Right forelimb (tissue), 1 donor: ENCODE data around the gene KCNG2.

Experiments
- DNase-seq: peaks from one replicate; pipeline ENCODE4 v3.0.0-alpha.2; 2018

KCNG2 gene

GRCh38 chr18:79823120-79823519 is 25.4 kb downstream of the KCNG2 start:
- no peak for DNase-seq

- DNase-seq: no peak
Observed at GRCh38 chr18:79825913-79826312, 28.2 kb downstream of the KCNG2 start.

GRCh38 chr18:79826966-79827365 is 29.2 kb downstream of the KCNG2 start:
- no peak for DNase-seq

- no peak for DNase-seq
Observed at GRCh38 chr18:79828258-79828657, 30.5 kb downstream of the KCNG2 start.

GRCh38 chr18:79829136-79829854 is 31.6 kb downstream of the KCNG2 start:
- DNase-seq: no peak

GRCh38 chr18:79832169-79832568 is 34.4 kb downstream of the KCNG2 start:
- no peak for DNase-seq

- DNase-seq: no peak
Observed at GRCh38 chr18:79834834-79835233, 37.1 kb downstream of the KCNG2 start.

GRCh38 chr18:79841936-79842335 is 44.2 kb downstream of the KCNG2 start:
- no peak for DNase-seq

GRCh38 chr18:79844999-79845563 is 47.3 kb downstream of the KCNG2 start:
- no peak for DNase-seq

- no peak for DNase-seq
Observed at GRCh38 chr18:79846936-79847557, 49.3 kb downstream of the KCNG2 start.

GRCh38 chr18:79847606-79848293 is 50.0 kb downstream of the KCNG2 start:
- DNase-seq: no peak

GRCh38 chr18:79848294-79848578 is 50.5 kb downstream of the KCNG2 start:
- no peak for DNase-seq

GRCh38 chr18:79848579-79849327 is 51.0 kb downstream of the KCNG2 start:
- no peak for DNase-seq

- DNase-seq: no peak
Observed at GRCh38 chr18:79849328-79850207, 51.8 kb downstream of the KCNG2 start.

- DNase-seq: no peak
Observed at GRCh38 chr18:79850731-79851130, 53.0 kb downstream of the KCNG2 start.

GRCh38 chr18:79851489-79851888 is 53.8 kb downstream of the KCNG2 start:
- no peak for DNase-seq

- DNase-seq: no peak
Observed at GRCh38 chr18:79851950-79852349, 54.2 kb downstream of the KCNG2 start.

- DNase-seq: no peak
Observed at GRCh38 chr18:79852561-79853302, 55.0 kb downstream of the KCNG2 start.

- no peak for DNase-seq
Observed at GRCh38 chr18:79853303-79853992, 55.7 kb downstream of the KCNG2 start.

- DNase-seq: no peak
Observed at GRCh38 chr18:79853993-79854364, 56.2 kb downstream of the KCNG2 start.
